ENCODE measurements around the gene DOLPP1. TPM values are rescaled to one million over a fixed set of nuclear protein-coding genes. Genes with fewer than 3 reads are reported as not detected.
A peak's percentile ranks its signal among the peaks of the same experiment; 100 is the strongest.

DOLPP1 gene
- total and polyA plus RNA-seq, 12 donors, result 3.1 to 8.1 (median 5.0) TPM

DNA sequence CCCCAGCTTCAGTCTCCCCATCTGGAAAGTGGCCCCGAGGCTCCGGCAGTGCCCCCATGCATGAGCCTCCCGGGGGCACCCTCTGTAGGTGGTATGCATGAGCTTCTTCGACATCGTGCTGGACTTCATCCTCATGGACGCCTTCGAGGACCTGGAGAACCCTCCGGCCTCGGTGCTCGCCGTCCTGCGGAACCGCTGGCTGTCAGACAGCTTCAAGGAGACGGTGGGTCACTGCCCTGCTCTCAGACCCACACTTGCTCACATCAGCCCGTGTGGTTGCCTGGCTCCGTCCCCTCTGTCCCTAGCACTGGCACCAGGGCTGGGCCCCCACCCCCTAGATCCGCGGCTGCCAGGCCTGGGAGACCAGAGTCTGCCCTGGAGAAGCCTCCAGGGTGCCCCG lies 12.8 kb upstream of the DOLPP1 start:
- H3K36me3 ChIP-seq, result peaks cover 0 to 80% (median 26%) of the 10 kb centered on the region in 9 donors
- no peaks in the 10 kb centered on the region for H3K9me3 ChIP-seq
- TF ChIP-seq, protein P1, sequence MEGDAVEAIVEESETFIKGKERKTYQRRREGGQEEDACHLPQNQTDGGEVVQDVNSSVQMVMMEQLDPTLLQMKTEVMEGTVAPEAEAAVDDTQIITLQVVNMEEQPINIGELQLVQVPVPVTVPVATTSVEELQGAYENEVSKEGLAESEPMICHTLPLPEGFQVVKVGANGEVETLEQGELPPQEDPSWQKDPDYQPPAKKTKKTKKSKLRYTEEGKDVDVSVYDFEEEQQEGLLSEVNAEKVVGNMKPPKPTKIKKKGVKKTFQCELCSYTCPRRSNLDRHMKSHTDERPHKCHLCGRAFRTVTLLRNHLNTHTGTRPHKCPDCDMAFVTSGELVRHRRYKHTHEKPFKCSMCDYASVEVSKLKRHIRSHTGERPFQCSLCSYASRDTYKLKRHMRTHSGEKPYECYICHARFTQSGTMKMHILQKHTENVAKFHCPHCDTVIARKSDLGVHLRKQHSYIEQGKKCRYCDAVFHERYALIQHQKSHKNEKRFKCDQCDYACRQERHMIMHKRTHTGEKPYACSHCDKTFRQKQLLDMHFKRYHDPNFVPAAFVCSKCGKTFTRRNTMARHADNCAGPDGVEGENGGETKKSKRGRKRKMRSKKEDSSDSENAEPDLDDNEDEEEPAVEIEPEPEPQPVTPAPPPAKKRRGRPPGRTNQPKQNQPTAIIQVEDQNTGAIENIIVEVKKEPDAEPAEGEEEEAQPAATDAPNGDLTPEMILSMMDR (IDR thresholded peaks at IDR 0.05), result no peak
- ATAC-seq (no peak), DNase-seq (no peak)
- H3K4me1 ChIP-seq, result peaks cover 0 to 23% (median 14%) of the 10 kb centered on the region in 9 donors
- no peaks in the 10 kb centered on the region for H3K27me3 ChIP-seq
- 91% methylated on average over 19 of the region's 19 CpGs for WGBS, 2 donors
- H3K27ac ChIP-seq, result peak overlapping the region in 7 of 10 donors; percentile 76 to 94 (median 88)
- no peak overlapping the region for H3K4me3 ChIP-seq
- intact Hi-C loops (cut with DNase I), result no loop called here

DNA sequence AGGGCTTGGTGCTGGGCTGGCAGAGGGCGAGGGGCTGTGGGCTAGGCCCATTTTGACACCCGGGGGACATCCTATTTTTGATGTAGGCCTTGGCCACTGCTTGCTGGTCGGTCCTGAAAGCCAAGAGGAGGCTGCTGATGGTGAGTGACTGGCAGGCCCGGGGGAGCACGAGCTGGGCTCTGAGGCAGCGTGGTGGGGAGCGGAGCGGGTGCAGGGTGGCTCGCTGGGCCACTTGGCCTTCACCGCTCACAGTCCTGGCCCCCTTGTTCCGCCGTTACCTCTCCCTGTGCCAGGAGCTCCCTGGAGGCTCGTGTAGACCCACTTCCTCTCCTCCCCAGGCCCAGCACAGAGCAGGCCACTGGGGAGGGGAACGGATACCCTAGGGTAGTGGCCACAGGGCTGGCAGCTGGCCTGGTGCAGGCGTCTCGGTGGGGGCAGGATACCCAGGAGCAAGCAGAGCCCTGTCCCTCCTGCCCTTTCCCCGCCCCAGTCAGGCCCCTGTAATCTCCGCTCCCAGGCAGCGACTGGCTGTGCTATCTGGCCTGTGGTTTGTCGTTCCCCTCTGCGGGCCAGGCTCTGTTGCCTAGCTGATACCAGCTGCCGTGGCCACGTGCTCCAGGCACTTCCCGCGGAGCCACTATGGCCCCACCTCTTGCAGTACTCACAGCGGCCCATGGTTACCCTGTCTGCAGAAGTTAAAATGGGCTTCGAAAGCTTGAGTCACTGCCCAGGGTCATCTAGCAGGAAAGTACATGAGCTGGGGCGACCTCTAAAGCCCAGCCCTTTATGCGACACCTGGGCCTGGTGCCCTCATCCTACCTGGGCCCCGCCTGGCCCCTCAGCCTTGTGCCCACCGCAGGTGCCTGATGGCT lies 11.7 kb upstream of the DOLPP1 start:
- DNase-seq (peak; percentile 77 to 83), ATAC-seq (peak; percentile 90 to 96 (median 94))
- H3K36me3 ChIP-seq, result peaks cover 0 to 69% (median 26%) of the 10 kb centered on the region in 9 donors
- H3K9me3 ChIP-seq, result no peaks in the 10 kb centered on the region
- 48 to 59% methylated on average over 31 of the region's 31 CpGs for WGBS, 2 donors
- H3K4me1 ChIP-seq, result peaks cover 0 to 23% (median 14%) of the 10 kb centered on the region in 9 donors
- H3K27ac ChIP-seq, result peak overlapping the region; percentile 57 to 94 (median 86)
- H3K4me3 ChIP-seq, result peak overlapping the region in 3 of 10 donors; percentile 21 to 25 (median 22)
- H3K27me3 ChIP-seq, result no peaks in the 10 kb centered on the region
- TF ChIP-seq, protein P1 (IDR thresholded peaks at IDR 0.05), result peak in 1 of 9 donors; percentile 17
- intact Hi-C loops (cut with DNase I), result no loop called here

DNA sequence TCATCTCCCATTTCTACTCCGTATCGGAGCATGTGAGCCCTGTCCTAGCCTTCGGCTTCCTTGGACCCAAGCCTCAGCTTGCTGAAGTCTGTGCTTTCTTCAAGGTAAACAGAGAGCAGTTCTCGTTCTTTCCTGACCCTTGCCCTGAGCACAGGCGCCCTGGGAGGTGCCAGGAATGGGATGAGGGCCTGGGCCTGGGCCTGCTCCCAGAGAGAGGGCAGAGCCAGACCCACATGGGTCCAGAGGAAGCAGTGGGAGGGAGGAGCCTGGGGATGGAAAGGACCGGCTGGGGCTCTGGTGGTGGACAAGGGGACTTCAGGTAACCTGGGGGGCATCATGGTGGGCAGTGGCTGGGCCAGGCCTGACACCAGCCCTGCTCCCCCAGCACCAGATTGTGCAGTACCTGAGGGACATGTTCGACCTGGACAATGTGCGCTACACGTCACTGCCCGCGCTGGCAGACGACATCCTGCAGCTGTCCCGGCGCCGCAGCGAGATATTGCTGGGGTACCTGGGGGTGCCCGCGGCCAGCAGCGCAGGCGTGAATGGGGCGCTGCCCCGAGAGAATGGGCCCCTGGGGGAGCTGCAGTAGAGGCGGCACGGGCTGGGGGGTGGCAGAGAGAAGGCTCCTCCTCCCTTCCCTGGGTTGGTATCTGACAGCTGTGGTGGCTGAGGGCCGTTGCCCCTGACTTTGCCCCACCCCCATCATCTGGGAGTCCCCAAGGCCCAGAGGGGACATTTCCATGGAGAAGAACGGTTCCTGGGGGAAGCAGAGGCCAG lies 10.9 kb upstream of the DOLPP1 start:
- Histone ChIP-seq H3K4me1 (peaks cover 0 to 23% (median 14%) of the 10 kb centered on the region in 9 donors), H3K4me3 (no peak overlapping the region), H3K36me3 (peaks cover 0 to 61% (median 19%) of the 10 kb centered on the region in 9 donors), H3K27ac (peak overlapping the region in 9 of 10 donors; percentile 38 to 94 (median 88)), H3K9me3 (no peaks in the 10 kb centered on the region), H3K27me3 (no peaks in the 10 kb centered on the region)
- WGBS, 2 donors, result 84 to 87% methylated on average over 25 to 26 of the region's 26 CpGs
- intact Hi-C loops (cut with DNase I), result no loop called here
- TF ChIP-seq, protein P1 (IDR thresholded peaks at IDR 0.05), result peak in 1 of 9 donors; percentile 1
- DNase-seq (no peak), ATAC-seq (peak in 7 of 8 donors; percentile 4 to 36 (median 10))
